Gastroesophageal sphincter (tissue), 4 donors: ENCODE data around the gene GLB1L2. TPM values are rescaled to one million over a fixed set of nuclear protein-coding genes. Genes with fewer than 3 reads are reported as not detected.

Experiments
- ATAC-seq: fragments of 150-250 bp; one replicate; pipeline ENCODE4 v1.9.1; 2016; ENCODE audit warnings: mild to moderate bottlenecking, moderate library complexity
- H3K27ac ChIP-seq, 4 donors: fragments of 200-600 bp; sonication (generic) in 3 of 4; 1 replicate in 3 of 4; 2 replicates in 1 of 4; pipeline ENCODE4 v1.5.1; 2016 to 2019
- H3K27me3 ChIP-seq: fragments of 200-600 bp; sonication (generic); one replicate; pipeline ENCODE4 v1.5.1; 2019
- H3K36me3 ChIP-seq, 2 donors: fragments of 200-600 bp; sonication (generic); one replicate each; pipeline ENCODE4 v1.5.1; 2019; ENCODE audit warnings: control low read depth in 1 of 2
- H3K4me1 ChIP-seq, 3 donors: fragments of 200-600 bp; sonication (generic); 1 replicate in 2 of 3; 2 replicates in 1 of 3; pipeline ENCODE4 v1.5.1; 2016 to 2019; ENCODE audit warnings: control low read depth in 2 of 3
- H3K4me3 ChIP-seq, 2 donors: fragments of 200-600 bp; sonication (generic); one replicate each; pipeline ENCODE4 v1.5.1; 2019; ENCODE audit warnings: mild to moderate bottlenecking in 1 of 2, moderate library complexity in 1 of 2
- H3K9me3 ChIP-seq, 3 donors: fragments of 200-600 bp; sonication (generic); one replicate each; pipeline ENCODE4 v1.5.1; 2017 to 2019; ENCODE audit warnings: control low read depth in 2 of 3
- EP300 ChIP-seq: sonication (generic); formaldehyde crosslinking; IDR thresholded peaks from one replicate; pipeline ENCODE4 v1.6.1; 2017; ENCODE audit warnings: antibody characterized with exemption, mild to moderate bottlenecking
- POLR2A ChIP-seq, 2 donors: fragments of 450-650 bp; IDR thresholded peaks; one replicate each; pipeline ENCODE4 v1.6.1; 2017; ENCODE audit warnings: antibody characterized with exemption in 2 of 2, mild to moderate bottlenecking in 2 of 2, moderate library complexity in 1 of 2
- POLR2AphosphoS5 ChIP-seq: sonication (generic); formaldehyde crosslinking; IDR thresholded peaks from one replicate; pipeline ENCODE4 v1.6.1; 2017; ENCODE audit warnings: antibody characterized with exemption
- WGBS, 2 donors: methylation state at CpG; one replicate each; pipeline ENCODE4 v1.1.5; 2018; ENCODE audit warnings: low coverage in 1 of 2; 5-methylcytosine and 5-hydroxymethylcytosine counted together
- total RNA-seq, 4 donors: library from RNA; depleted of rRNA; stranded (reverse); fragments of >200 nt; gene quantifications; one replicate each; pipeline ENCODE4 v1.1.0, GENCODE V29; 2016
- TF ChIP-seq, protein P1 (sequence below), 4 experiments: fragments of 200-600 bp in 2 of 4; fragments of 450-650 bp in 2 of 4; sonication (generic) in 1 of 4; IDR thresholded peaks; one replicate each; pipeline ENCODE4 v1.5.1; 2017 to 2019; ENCODE audit warnings: antibody characterized with exemption in 4 of 4, mild to moderate bottlenecking in 2 of 4, moderate library complexity in 2 of 4

The GLB1L2 gene
- total RNA-seq, 4 donors from 2014 or later = 3.8 to 9.7 (median 8.6) TPM

DNA sequence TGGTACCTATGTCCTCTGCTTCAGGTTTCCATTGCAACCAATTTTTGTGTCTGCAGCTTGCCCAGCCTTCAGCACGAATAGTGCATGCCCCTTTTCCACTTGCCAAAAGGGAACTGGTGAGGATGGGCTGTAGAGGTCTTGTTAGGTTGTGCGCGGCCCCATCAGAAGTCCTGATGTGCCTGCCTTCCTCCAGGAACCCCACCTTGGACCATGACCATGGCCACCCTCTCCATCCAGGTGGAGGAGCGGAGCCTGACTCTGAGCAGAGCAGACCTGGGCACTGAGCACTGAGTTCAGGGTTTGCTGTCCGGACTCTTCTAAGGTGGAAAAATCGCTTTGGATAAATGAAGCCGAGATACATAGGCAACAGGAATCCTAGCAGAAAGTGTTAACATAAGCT is 6.9 kb downstream of the GLB1L2 start:
- Histone ChIP-seq H3K4me3 (no peak overlapping the region), H3K27me3 (no peaks in the 10 kb centered on the region), H3K36me3 (no peaks in the 10 kb centered on the region), H3K4me1 (no peaks in the 10 kb centered on the region), H3K27ac (no peak overlapping the region), H3K9me3 (no peaks in the 10 kb centered on the region)
- TF ChIP-seq POLR2AphosphoS5 = no peak
- ATAC-seq = no peak
- WGBS, 2 donors = 80 to 81% methylated on average over 1 to 2 of the region's 7 CpGs

DNA sequence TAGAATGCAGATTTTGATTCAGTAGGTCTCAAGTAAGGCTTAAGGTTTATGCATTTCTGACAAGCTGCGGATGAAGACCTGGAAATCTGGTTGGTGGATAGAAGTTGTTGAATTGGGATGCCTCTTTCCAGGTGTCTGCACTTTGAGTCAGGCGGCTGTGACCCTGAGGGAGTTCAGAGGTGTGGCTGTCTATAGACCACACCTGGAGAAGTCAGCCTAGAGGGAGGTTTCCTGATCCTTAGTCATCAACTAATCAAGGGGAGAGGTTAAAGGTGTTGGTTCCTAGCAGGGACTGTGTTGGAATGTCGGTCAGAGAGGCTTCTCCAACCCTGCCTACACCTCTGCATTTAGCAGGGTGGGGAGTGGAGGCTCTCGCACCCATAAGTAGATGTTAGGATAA is 8.0 kb downstream of the GLB1L2 start:
- no peaks in the 10 kb centered on the region for H3K4me1 ChIP-seq
- no peaks in the 10 kb centered on the region for H3K36me3 ChIP-seq
- H3K9me3 ChIP-seq = no peaks in the 10 kb centered on the region
- peaks cover 4% of the 10 kb centered on the region for H3K27me3 ChIP-seq
- no peak overlapping the region for H3K4me3 ChIP-seq
- TF ChIP-seq EP300 (no peak), POLR2AphosphoS5 (no peak), POLR2A (IDR thresholded peaks at IDR 0.05) (no peak)
- TF ChIP-seq, protein P1, sequence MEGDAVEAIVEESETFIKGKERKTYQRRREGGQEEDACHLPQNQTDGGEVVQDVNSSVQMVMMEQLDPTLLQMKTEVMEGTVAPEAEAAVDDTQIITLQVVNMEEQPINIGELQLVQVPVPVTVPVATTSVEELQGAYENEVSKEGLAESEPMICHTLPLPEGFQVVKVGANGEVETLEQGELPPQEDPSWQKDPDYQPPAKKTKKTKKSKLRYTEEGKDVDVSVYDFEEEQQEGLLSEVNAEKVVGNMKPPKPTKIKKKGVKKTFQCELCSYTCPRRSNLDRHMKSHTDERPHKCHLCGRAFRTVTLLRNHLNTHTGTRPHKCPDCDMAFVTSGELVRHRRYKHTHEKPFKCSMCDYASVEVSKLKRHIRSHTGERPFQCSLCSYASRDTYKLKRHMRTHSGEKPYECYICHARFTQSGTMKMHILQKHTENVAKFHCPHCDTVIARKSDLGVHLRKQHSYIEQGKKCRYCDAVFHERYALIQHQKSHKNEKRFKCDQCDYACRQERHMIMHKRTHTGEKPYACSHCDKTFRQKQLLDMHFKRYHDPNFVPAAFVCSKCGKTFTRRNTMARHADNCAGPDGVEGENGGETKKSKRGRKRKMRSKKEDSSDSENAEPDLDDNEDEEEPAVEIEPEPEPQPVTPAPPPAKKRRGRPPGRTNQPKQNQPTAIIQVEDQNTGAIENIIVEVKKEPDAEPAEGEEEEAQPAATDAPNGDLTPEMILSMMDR (IDR thresholded peaks at IDR 0.05) = no peak
- 67 to 76% methylated on average over 3 of the region's 4 CpGs for WGBS, 2 donors
- H3K27ac ChIP-seq = no peak overlapping the region
- ATAC-seq = no peak

DNA sequence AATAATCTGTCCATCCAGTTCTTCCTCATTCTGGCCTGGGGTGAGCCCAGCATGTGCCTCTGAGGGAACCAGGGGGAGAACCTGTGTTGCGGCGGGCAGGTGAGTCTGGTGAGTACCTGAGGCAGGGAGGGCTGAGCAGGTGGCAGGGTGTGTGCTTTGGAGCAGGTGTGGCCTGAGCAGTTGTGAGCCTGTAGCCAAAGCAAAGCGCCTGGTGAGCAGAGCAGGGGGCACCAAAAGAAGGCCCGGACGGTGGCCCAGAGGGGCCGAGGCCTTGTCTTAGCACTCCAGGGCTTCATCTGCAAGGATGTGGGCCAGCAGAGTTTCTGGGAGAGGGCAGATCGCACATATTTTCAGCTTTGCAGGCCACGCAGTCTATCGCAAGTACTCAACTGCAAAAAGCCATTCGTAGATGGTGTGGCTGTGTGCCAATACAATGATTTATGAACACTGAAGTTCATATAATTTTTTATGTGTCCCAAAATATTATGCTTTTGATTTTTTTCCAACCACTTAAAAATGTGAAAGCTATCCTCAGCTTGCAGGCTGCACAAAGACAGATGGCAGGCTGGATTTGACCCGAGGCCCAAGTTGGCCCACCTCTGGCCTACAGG is 8.7 kb downstream of the GLB1L2 start:
- ATAC-seq = no peak
- no peak overlapping the region for H3K27ac ChIP-seq

DNA sequence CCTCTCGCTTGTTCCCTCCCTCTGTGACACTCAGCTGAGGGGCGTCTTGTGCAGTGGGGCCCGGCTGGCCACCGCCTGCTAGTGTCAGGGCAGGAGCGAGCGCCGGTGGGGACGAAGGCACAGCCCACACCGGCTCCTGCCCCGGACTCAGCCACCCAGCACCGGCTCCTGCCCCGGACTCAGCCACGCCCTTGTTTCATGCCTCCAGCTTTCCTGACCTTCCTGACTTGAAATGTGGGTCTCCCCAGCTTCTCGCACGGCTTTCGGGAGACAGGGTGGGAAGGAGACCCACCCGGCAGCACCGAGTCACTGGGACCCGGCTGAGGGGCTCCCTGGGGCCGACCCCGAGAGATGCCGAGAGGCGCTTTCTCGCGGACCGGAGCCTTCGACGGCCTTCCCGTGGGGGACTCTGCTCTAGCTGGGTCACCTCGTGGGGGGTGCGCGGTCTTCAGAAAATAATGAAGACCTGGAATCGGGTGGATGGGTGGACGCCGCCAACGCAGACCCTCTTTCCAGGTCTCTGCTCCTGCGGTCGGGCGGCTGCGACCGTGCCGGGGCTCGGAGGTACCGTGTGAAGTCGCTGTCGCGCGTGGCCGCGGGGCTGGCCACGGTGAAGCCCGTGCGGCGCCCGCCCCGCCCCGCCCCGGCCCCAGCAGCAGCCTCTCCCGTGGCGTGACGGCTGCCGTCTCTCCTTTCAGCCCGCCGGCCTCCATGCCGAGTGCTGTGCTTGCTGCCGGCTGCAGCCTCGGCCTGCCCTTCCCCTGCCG is 10.2 kb downstream of the GLB1L2 start:
- TF ChIP-seq EP300 (no peak), POLR2A (IDR thresholded peaks at IDR 0.05) (no peak), POLR2AphosphoS5 (no peak)
- TF ChIP-seq, protein P1 (IDR thresholded peaks at IDR 0.05) = no peak
- H3K27ac ChIP-seq = no peak overlapping the region
- H3K9me3 ChIP-seq = no peaks in the 10 kb centered on the region
- ATAC-seq = no peak
- no peak overlapping the region for H3K4me3 ChIP-seq
- H3K27me3 ChIP-seq = peaks cover 6% of the 10 kb centered on the region
- H3K4me1 ChIP-seq = no peaks in the 10 kb centered on the region
- WGBS, 2 donors = 92 to 100% methylated on average over 6 to 8 of the region's 68 CpGs
- H3K36me3 ChIP-seq = no peaks in the 10 kb centered on the region

More for the DNA sequence above, 8.7 kb downstream of the GLB1L2 start:
- Histone ChIP-seq H3K4me3 (no peak overlapping the region), H3K36me3 (no peaks in the 10 kb centered on the region), H3K27me3 (peaks cover 6% of the 10 kb centered on the region), H3K4me1 (no peaks in the 10 kb centered on the region), H3K9me3 (no peaks in the 10 kb centered on the region)
- no peak for TF ChIP-seq POLR2A (IDR thresholded peaks at IDR 0.05)
- TF ChIP-seq, protein P1 (IDR thresholded peaks at IDR 0.05) = no peak
- no peak for TF ChIP-seq EP300
- no peak for TF ChIP-seq POLR2AphosphoS5
- 77 to 86% methylated on average over 9 to 10 of the region's 11 CpGs for WGBS, 2 donors

DNA sequence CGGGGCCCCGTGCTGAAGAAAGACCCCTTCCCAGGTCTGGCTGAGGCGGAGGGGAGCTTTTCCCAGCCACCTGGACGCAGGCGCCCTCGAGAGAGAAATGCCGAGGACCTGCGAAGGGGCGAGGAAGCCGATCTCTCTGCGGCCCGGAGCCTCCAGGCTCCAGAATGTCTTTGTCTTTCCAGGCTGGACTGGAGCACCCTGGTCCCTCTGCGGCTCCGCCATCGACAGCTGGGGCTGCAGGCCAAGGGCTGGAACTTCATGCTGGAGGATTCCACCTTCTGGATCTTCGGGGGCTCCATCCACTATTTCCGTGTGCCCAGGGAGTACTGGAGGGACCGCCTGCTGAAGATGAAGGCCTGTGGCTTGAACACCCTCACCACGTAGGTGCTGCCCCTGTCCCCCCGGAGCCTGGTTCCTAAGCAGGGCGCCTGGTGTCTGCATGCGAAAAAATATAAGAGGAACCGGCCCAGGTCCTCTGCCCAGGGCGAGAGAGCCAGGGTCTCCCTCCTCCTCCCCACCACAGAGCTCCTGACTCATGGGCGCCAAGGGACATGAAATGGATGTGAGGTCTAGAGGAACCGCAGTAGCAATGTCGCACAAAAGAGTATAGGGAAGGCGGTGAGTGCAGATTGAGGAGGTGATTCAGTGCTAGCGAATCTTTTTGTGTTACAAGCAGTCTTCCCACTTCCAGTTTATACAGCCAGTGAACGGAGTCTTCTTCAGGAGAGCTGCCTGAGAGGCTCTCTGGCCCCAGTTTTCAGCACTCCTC is 11.0 kb downstream of the GLB1L2 start:
- WGBS, 2 donors = 96% methylated on average over 3 of the region's 30 CpGs; no CpG with 5 or more reads in 1 of the 2 donors
- no peaks in the 10 kb centered on the region for H3K4me1 ChIP-seq
- TF ChIP-seq, protein P1 (IDR thresholded peaks at IDR 0.05) = no peak
- peaks cover 6% of the 10 kb centered on the region for H3K27me3 ChIP-seq
- no peaks in the 10 kb centered on the region for H3K9me3 ChIP-seq
- no peak for ATAC-seq
- H3K36me3 ChIP-seq = no peaks in the 10 kb centered on the region
- no peak overlapping the region for H3K27ac ChIP-seq
- no peak overlapping the region for H3K4me3 ChIP-seq
